GM12878 (cell line): Measurements from ENCODE around the gene DYSF. TPM values are rescaled to one million over a fixed set of nuclear protein-coding genes. Genes with fewer than 3 reads are reported as not detected.

Experiments used
- ATAC-seq: fragments of 200-7000 bp; cut with Tn5 transposase; 3 replicates; pipeline ENCODE4 v1.9.1; 2020; ENCODE audit warnings: mild to moderate bottlenecking, moderate library complexity
- BruUV-seq: library from RNA; stranded (reverse); fragments of 400-500 nt; replicated peaks from 2 replicates; lab custom pipeline; 2021; lab: Mats Ljungman, UMichigan
- CTCF ChIA-PET: fragments of 300-600 bp; sonication (Branson Sonifier 250); formaldehyde crosslinking; extraction: SDS; loops from one replicate; lab custom pipeline; 2021; ENCODE audit warnings: inconsistent platforms; lab: Yijun Ruan, JAX
- POLR2A ChIA-PET: fragments of 350-600 bp; formaldehyde crosslinking; extraction: SDS; loops from one replicate; lab custom pipeline; 2021; ENCODE audit warnings: inconsistent platforms; lab: Charles Lee
- RAD21 ChIA-PET: fragments of 300-600 bp; sonication (Branson Sonifier 250); formaldehyde crosslinking; loops from one replicate; lab custom pipeline; 2023; ENCODE audit warnings: antibody characterized with exemption; ENCODE audit not compliant: unreplicated experiment; lab: Charles Lee
- SMC1A ChIA-PET: fragments of 300-600 bp; sonication (Branson Sonifier 250); formaldehyde crosslinking; loops from one replicate; lab custom pipeline; 2023; ENCODE audit not compliant: unreplicated experiment, uncharacterized antibody; lab: Charles Lee
- DNase-seq: peaks from one replicate; pipeline ENCODE4 v3.0.0-alpha.2; 2011; ENCODE audit warnings: low read depth, low spot score
- FAIRE-seq: peaks from 3 replicates; lab custom pipeline; 2011; peaks lifted over from hg19 to GRCh38; lab: Jason Lieb, UNC
- H2AFZ ChIP-seq: 2 replicates; pipeline ENCODE4 v1.6.0; 2011; ENCODE audit warnings: low read depth, low read length, control low read depth; ENCODE audit not compliant: control insufficient read depth
- H3K27ac ChIP-seq: 2 replicates; pipeline ENCODE4 v1.5.1; 2011; ENCODE audit warnings: control low read depth; ENCODE audit not compliant: control insufficient read depth, insufficient read depth
- H3K27me3 ChIP-seq, 2 experiments: replicated peaks in 1 of 2; 2 replicates each; pipeline versions ENCODE4 v1.6.0 to v1.6.1; 2011; ENCODE audit warnings: low read length in 1 of 2; ENCODE audit not compliant: control insufficient read depth in 2 of 2, insufficient read depth in 2 of 2
- H3K36me3 ChIP-seq, 2 experiments: 2 replicates each; pipeline ENCODE4 v1.5.1; 2011; ENCODE audit warnings: low read length in 1 of 2; ENCODE audit not compliant: control insufficient read depth in 2 of 2, insufficient read depth in 2 of 2
- H3K4me1 ChIP-seq: 2 replicates; pipeline ENCODE4 v1.6.1; 2011; ENCODE audit warnings: mild to moderate bottlenecking, low read length, moderate library complexity, mixed read lengths; ENCODE audit not compliant: control insufficient read depth, insufficient read depth
- H3K4me2 ChIP-seq: 2 replicates; pipeline ENCODE4 v1.6.0; 2011; ENCODE audit warnings: control low read depth; ENCODE audit not compliant: control insufficient read depth, insufficient read depth
- H3K4me3 ChIP-seq: fragments of 200-600 bp; sonication (generic); 2 replicates; pipeline ENCODE4 v1.5.1; 2016
- H3K79me2 ChIP-seq: 2 replicates; pipeline ENCODE4 v1.6.0; 2011; ENCODE audit warnings: low read length; ENCODE audit not compliant: control insufficient read depth, insufficient read depth
- H3K9ac ChIP-seq: 2 replicates; pipeline ENCODE4 v1.8.0; 2011; ENCODE audit warnings: low read length, control low read depth, mixed read lengths; ENCODE audit not compliant: control insufficient read depth, insufficient read depth
- H3K9me3 ChIP-seq: replicated peaks from 3 replicates; pipeline ENCODE4 v1.5.1; 2011; ENCODE audit warnings: mild to moderate bottlenecking, low read length; ENCODE audit not compliant: control insufficient read depth, insufficient read depth
- H4K20me1 ChIP-seq: 2 replicates; pipeline ENCODE4 v1.6.0; 2011; ENCODE audit not compliant: control insufficient read depth, insufficient read depth
- BACH1 ChIP-seq: fragments of 450-650 bp; IDR thresholded peaks from 2 replicates; pipeline ENCODE4 v1.6.1; 2017; ENCODE audit warnings: mild to moderate bottlenecking, borderline replicate concordance
- BRCA1 ChIP-seq: IDR thresholded peaks from 2 replicates; pipeline ENCODE4 v1.6.1; 2011; ENCODE audit warnings: low read depth, low read length, improper control_type of control experiment
- CREB1 ChIP-seq: IDR thresholded peaks from 2 replicates; pipeline ENCODE4 v1.6.1; 2012; ENCODE audit warnings: low read depth, mild to moderate bottlenecking, inconsistent platforms
- EED ChIP-seq: sonication (generic); IDR thresholded peaks from 2 replicates; pipeline ENCODE4 v1.6.1; 2016; ENCODE audit warnings: antibody characterized with exemption, low read depth
- KLF5 ChIP-seq: fragments of 450-650 bp; IDR thresholded peaks from 2 replicates; pipeline ENCODE4 v1.6.1; 2014; ENCODE audit warnings: mild to moderate bottlenecking; ENCODE audit not compliant: partially characterized antibody
- MAX ChIP-seq: IDR thresholded peaks from 2 replicates; pipeline ENCODE4 v1.6.1; 2012; ENCODE audit warnings: low read depth, low read length, improper control_type of control experiment
- NFIC ChIP-seq: IDR thresholded peaks from 2 replicates; pipeline ENCODE4 v1.6.1; 2012; ENCODE audit warnings: low read depth, mild to moderate bottlenecking, inconsistent platforms, low read length, moderate library complexity
- PBX3 ChIP-seq: IDR thresholded peaks from 2 replicates; pipeline ENCODE4 v1.6.1; 2011; ENCODE audit warnings: mild to moderate bottlenecking, low read depth, low read length, moderate library complexity; ENCODE audit not compliant: insufficient replicate concordance
- POLR2AphosphoS2 ChIP-seq: IDR thresholded peaks from 2 replicates; pipeline ENCODE4 v1.6.1; 2011; ENCODE audit warnings: low read depth, mild to moderate bottlenecking, low read length, improper control_type of control experiment, moderate library complexity
- TCF7 ChIP-seq: IDR thresholded peaks from 2 replicates; pipeline ENCODE4 v1.6.1; 2014; ENCODE audit warnings: antibody characterized with exemption, borderline replicate concordance
- ZBED1 ChIP-seq: IDR thresholded peaks from 2 replicates; pipeline ENCODE4 v1.6.1; 2016; ENCODE audit warnings: borderline replicate concordance
- ZNF687 ChIP-seq: fragments of 450-650 bp; IDR thresholded peaks from 2 replicates; pipeline ENCODE4 v1.6.1; 2017; ENCODE audit warnings: mild to moderate bottlenecking, moderate library complexity
- WGBS: methylation state at CpG from one replicate; pipeline ENCODE4 v1.1.6; 2016; ENCODE audit warnings: low lambda C conversion rate; ENCODE audit not compliant: insufficient replicate concordance, insufficient coverage; ENCODE audit errors: missing lambda C conversion rate; 5-methylcytosine and 5-hydroxymethylcytosine counted together
- in situ Hi-C: fragments of 300-500 bp; cut with MboI; formaldehyde crosslinking; loops from 9 replicates; pipeline ENCODE4 v1.14.3; 2018; ENCODE audit warnings: mixed read lengths
- intact Hi-C: fragments of 100-400 bp; cut with micrococcal nuclease; formaldehyde crosslinking; loops from one replicate; pipeline ENCODE4 v1.14.2; 2022; ENCODE audit not compliant: unreplicated experiment
- polyA plus RNA-seq, 11 experiments: library from polyadenylated mRNA; depleted of rRNA in 4 of 11; unstranded in 6 of 11; stranded (reverse) in 5 of 11; fragments of >200 nt; fragmentation: Nextera tagmentation in 4 of 11; fragmentation: Illumina TruSeq in 1 of 11; extraction: Ambion mirVana in 4 of 11; extraction: Trizol in 1 of 11; gene quantifications; 1 replicate in 1 of 11; 2 replicates in 10 of 11; pipeline versions ENCODE4 v1.2.1 to v1.2.3, GENCODE V29; 2011 to 2016; ENCODE audit warnings: inconsistent platforms in 2 of 11, missing spikeins in 2 of 11, low read depth in 1 of 11
- total RNA-seq, 4 experiments: library from RNA; depleted of rRNA in 3 of 4; stranded (reverse); fragments of >200 nt in 3 of 4; fragmentation: Illumina TruSeq in 1 of 4; extraction: Trizol in 1 of 4; gene quantifications; 2 replicates each; pipeline versions ENCODE4 v1.2.1 to v1.2.3, GENCODE V29; 2013 to 2021
- TF ChIP-seq, protein P1 (sequence below): IDR thresholded peaks from 2 replicates; pipeline ENCODE4 v1.6.1; 2011; ENCODE audit warnings: low read depth, low read length, improper control_type of control experiment, borderline replicate concordance
- TF ChIP-seq, protein P2 (sequence below): fragments of 450-650 bp; formaldehyde crosslinking; IDR thresholded peaks from 2 replicates; pipeline ENCODE4 v1.4.0; 2020; ENCODE audit warnings: mild to moderate bottlenecking, moderate library complexity

DYSF gene
- total and polyA plus RNA-seq, 10 of the 15 experiments (the other 5 are each of a cell fraction or from before 2014, with no cell fraction given) = under 0.01 to 0.15 (median 0.03) TPM; not detected in 7

DNA sequence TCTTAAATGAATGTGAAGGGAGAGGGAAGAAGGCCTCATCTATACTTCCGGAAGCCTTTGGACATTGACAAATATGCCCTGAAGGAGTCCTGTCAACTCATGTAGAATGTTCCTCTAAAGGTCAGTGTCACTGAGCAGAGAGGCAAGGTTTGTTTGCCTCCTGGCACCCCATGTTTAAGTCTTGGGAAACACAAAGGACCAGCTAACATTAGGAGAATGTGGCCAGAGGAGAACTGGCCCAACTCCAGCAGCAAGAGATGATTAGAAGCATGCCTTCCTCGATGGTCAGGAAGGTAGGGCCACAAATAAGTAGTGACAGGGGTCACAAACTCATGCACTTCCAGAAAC lies 5.7 kb downstream of the DYSF start:
- intact Hi-C loops = no loop called here
- BruUV-seq = no TSS peak
- Histone ChIP-seq H3K36me3 (no peaks in the 10 kb centered on the region), H3K27me3 (peaks cover 2% of the 10 kb centered on the region in 2 experiments; a peak in 2 of 4 replicates), H2AFZ (no peak overlapping the region), H3K9me3 (peaks cover 5% of the 10 kb centered on the region; the same call in 1 of the 3 replicates), H3K4me2 (no peak overlapping the region), H3K4me1 (no peaks in the 10 kb centered on the region), H3K9ac (no peak overlapping the region), H4K20me1 (no peaks in the 10 kb centered on the region), H3K4me3 (no peak overlapping the region), H3K27ac (no peak overlapping the region), H3K79me2 (no peaks in the 10 kb centered on the region)
- RAD21 ChIA-PET = no interaction called here
- 55% methylated on average over 2 of the region's 2 CpGs for WGBS
- CTCF ChIA-PET = interaction anchor here (0.7 to 1.7 kb wide), 4 partner anchors 11 to 358 kb away, joined by 3 read pairs; no protein-coding TSS in a partner anchor
- SMC1A ChIA-PET = no interaction called here
- DNase-seq = no peak
- POLR2A ChIA-PET = no interaction called here
- in situ Hi-C loops = no loop called here
- no peak for ATAC-seq
- FAIRE-seq = no peak
- TF ChIP-seq CREB1 (no peak), BACH1 (no peak), TCF7 (no peak), PBX3 (no peak), POLR2AphosphoS2 (no peak), BRCA1 (no peak), ZBED1 (no peak), NFIC (no peak), MAX (no peak), KLF5 (no peak), ZNF687 (no peak), EED (no peak)
- TF ChIP-seq, protein P1, sequence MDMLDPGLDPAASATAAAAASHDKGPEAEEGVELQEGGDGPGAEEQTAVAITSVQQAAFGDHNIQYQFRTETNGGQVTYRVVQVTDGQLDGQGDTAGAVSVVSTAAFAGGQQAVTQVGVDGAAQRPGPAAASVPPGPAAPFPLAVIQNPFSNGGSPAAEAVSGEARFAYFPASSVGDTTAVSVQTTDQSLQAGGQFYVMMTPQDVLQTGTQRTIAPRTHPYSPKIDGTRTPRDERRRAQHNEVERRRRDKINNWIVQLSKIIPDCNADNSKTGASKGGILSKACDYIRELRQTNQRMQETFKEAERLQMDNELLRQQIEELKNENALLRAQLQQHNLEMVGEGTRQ = no peak
- TF ChIP-seq, protein P2, sequence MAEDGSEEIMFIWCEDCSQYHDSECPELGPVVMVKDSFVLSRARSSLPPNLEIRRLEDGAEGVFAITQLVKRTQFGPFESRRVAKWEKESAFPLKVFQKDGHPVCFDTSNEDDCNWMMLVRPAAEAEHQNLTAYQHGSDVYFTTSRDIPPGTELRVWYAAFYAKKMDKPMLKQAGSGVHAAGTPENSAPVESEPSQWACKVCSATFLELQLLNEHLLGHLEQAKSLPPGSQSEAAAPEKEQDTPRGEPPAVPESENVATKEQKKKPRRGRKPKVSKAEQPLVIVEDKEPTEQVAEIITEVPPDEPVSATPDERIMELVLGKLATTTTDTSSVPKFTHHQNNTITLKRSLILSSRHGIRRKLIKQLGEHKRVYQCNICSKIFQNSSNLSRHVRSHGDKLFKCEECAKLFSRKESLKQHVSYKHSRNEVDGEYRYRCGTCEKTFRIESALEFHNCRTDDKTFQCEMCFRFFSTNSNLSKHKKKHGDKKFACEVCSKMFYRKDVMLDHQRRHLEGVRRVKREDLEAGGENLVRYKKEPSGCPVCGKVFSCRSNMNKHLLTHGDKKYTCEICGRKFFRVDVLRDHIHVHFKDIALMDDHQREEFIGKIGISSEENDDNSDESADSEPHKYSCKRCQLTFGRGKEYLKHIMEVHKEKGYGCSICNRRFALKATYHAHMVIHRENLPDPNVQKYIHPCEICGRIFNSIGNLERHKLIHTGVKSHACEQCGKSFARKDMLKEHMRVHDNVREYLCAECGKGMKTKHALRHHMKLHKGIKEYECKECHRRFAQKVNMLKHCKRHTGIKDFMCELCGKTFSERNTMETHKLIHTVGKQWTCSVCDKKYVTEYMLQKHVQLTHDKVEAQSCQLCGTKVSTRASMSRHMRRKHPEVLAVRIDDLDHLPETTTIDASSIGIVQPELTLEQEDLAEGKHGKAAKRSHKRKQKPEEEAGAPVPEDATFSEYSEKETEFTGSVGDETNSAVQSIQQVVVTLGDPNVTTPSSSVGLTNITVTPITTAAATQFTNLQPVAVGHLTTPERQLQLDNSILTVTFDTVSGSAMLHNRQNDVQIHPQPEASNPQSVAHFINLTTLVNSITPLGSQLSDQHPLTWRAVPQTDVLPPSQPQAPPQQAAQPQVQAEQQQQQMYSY (CRISPR knock-in tag) = no peak
